Dorsolateral prefrontal cortex (tissue), 118 donors: Measurements from ENCODE around the gene S100A5. TPM values are rescaled to one million over a fixed set of nuclear protein-coding genes. Genes with fewer than 3 reads are reported as not detected.

Experiments used
- total RNA-seq, 120 experiments: library from RNA; stranded (reverse); gene quantifications; one replicate each; pipeline versions ENCODE4 v1.2.3 to v1.2.4, GENCODE V29; 2022

S100A5 gene
- total RNA-seq, 120 experiments from 2014 or later, result 0.47 to 1.9 (median 1.2) TPM; not detected in 114

Other genes starting within 250 kb of the S100A5 start
- gene PGLYRP3, start 228.0 kb downstream of the S100A5 start, total RNA-seq, result not detected
- not detected for gene PGLYRP4, start 192.1 kb downstream of the S100A5 start, total RNA-seq
- gene S100A9, start 183.1 kb downstream of the S100A5 start, total RNA-seq, result 100 to 1,000 TPM in 9 of 120 experiments, 10 to 100 TPM in 83, 1 to 10 TPM in 25, under 1 TPM in 1, not detected in 2; 1.00 to 458 (median 25.1) TPM
- 100 to 1,000 TPM in 1 of 120 experiments, 10 to 100 TPM in 13, 1 to 10 TPM in 58, not detected in 48; 1.0 to 130 (median 4.4) TPM for gene S100A12, start 165.3 kb downstream of the S100A5 start, total RNA-seq
- gene S100A8, start 149.9 kb downstream of the S100A5 start, total RNA-seq, result 100 to 1,000 TPM in 7 of 120 experiments, 10 to 100 TPM in 77, 1 to 10 TPM in 33, not detected in 3; 1.0 to 443 (median 19.6) TPM
- not detected for gene S100A7A, start 124.4 kb downstream of the S100A5 start, total RNA-seq
- gene S100A7, start 80.3 kb downstream of the S100A5 start, total RNA-seq, result 1 to 10 TPM in 8 of 120 experiments, under 1 TPM in 1, not detected in 111; 0.97 to 2.8 (median 1.8) TPM
- gene S100A6, start 4.9 kb downstream of the S100A5 start, total RNA-seq, result 100 to 1,000 TPM in 65 of 120 experiments, 10 to 100 TPM in 55; 62.8 to 242 (median 102) TPM
- 10 to 100 TPM in 40 of 120 experiments, 1 to 10 TPM in 79, not detected in 1; 1.2 to 42.8 (median 6.7) TPM for gene S100A4, start 4.9 kb upstream of the S100A5 start, total RNA-seq
- gene S100A3, start 8.3 kb upstream of the S100A5 start, total RNA-seq, result 1 to 10 TPM in 17 of 120 experiments, under 1 TPM in 11, not detected in 92; 0.59 to 9.7 (median 1.1) TPM
- 1 to 10 TPM in 45 of 120 experiments, under 1 TPM in 13, not detected in 62; 0.52 to 4.2 (median 1.4) TPM for gene S100A2, start 24.9 kb upstream of the S100A5 start, total RNA-seq
- gene S100A16, start 72.2 kb upstream of the S100A5 start, total RNA-seq, result 10 to 100 TPM; 17.4 to 84.9 (median 28.3) TPM
- 1 to 10 TPM in 23 of 120 experiments, under 1 TPM in 30, not detected in 67; 0.36 to 2.9 (median 0.96) TPM for gene S100A14, start 75.4 kb upstream of the S100A5 start, total RNA-seq
- gene S100A13, start 86.6 kb upstream of the S100A5 start, total RNA-seq, result 100 to 1,000 TPM in 56 of 120 experiments, 10 to 100 TPM in 64; 52.0 to 204 (median 98.7) TPM
- 100 to 1,000 TPM; 162 to 726 (median 281) TPM for gene S100A1, start 87.5 kb upstream of the S100A5 start, total RNA-seq
- 100 to 1,000 TPM in 1 of 120 experiments, 10 to 100 TPM in 119; 62.0 to 109 (median 76.4) TPM for gene CHTOP, start 93.1 kb upstream of the S100A5 start, total RNA-seq
- gene SNAPIN, start 117.8 kb upstream of the S100A5 start, total RNA-seq, result 10 to 100 TPM; 29.9 to 50.4 (median 39.0) TPM
- 10 to 100 TPM; 45.0 to 84.5 (median 66.7) TPM for gene ILF2, start 130.1 kb upstream of the S100A5 start, total RNA-seq
- 1 to 10 TPM in 57 of 120 experiments, under 1 TPM in 63; 0.14 to 3.2 (median 0.97) TPM for gene NPR1, start 137.8 kb upstream of the S100A5 start, total RNA-seq
- gene INTS3, start 187.1 kb upstream of the S100A5 start, total RNA-seq, result 100 to 1,000 TPM in 2 of 120 experiments, 10 to 100 TPM in 118; 56.8 to 103 (median 74.9) TPM
- 10 to 100 TPM in 118 of 120 experiments, 1 to 10 TPM in 2; 8.6 to 41.4 (median 19.7) TPM for gene SLC27A3, start 234.5 kb upstream of the S100A5 start, total RNA-seq